Heart left ventricle (tissue), 13 donors: ENCODE measurements around the gene NUP88.

Experiments used
- CTCF ChIP-seq, 12 donors: fragments of 200-600 bp; sonication (generic) in 4 of 12; IDR thresholded peaks; one replicate each; pipeline versions ENCODE4 v1.5.0 to v1.8.0; 2018 to 2022; ENCODE audit warnings: antibody characterized with exemption in 12 of 12, mild to moderate bottlenecking in 5 of 12
- POLR2A ChIP-seq, 2 donors: fragments of 450-650 bp; IDR thresholded peaks; one replicate each; pipeline ENCODE4 v1.6.1; 2017; ENCODE audit warnings: antibody characterized with exemption in 2 of 2, mild to moderate bottlenecking in 2 of 2, moderate library complexity in 2 of 2
- donor health status: ischemic (EF 13 %, LVEDD 7.1; RV severe dilation, severe dysfunction).
- donor health status: DM: no; HTN: yes; CAD: no.
- donor health status: DM: no; HTN: no; CAD: no.
- donor health status: ischemic (EF 25% LVEDD 6.9; RV normal size, moderate dysfunction).
- donor health status: ischemic (EF 25% LVEDD 5.7; RV mildly dilated, moderate dysfunction).
- donor health status: ischemic (EF 35%, LVEDD 5.7; RV mildly dilated, moderate dysfunction).
- donor health status: nonischemic (EF 11% LVEDD 7.7; RV severe dilation, severe dysfunction).
- donor health status: DM: yes; HTN: yes; CAD: no.
- donor health status: PGD.
- donor health status: ischemic (EF 29% LVEDD 5.4; RV normal size, mild dysfunction).
- donor health status: nonischemic (EF 23%, LVEDD 6.1; RV moderate dilation, normal function).

- TF ChIP-seq CTCF (IDR thresholded peaks at IDR 0.05) (no peak), POLR2A (IDR thresholded peaks at IDR 0.05) (no peak)
These were observed 24.7 kb upstream of the NUP88 start for GRCh38 chr17:5444209-5444608.
